Panc1 (cell line): ENCODE results near the gene ZNF79. TPM values are rescaled to one million over a fixed set of nuclear protein-coding genes. Genes with fewer than 3 reads are reported as not detected.

Source experiments
- ATAC-seq: fragments of 200-7000 bp; cut with Tn5 transposase; 2 replicates; pipeline ENCODE4 v1.9.1; 2020; ENCODE audit warnings: mild to moderate bottlenecking, moderate library complexity
- BruUV-seq: library from RNA; stranded (reverse); fragments of 400-500 nt; replicated peaks from 2 replicates; lab custom pipeline; 2021; lab: Mats Ljungman, UMichigan
- CTCF ChIA-PET: fragments of 300-600 bp; sonication (Branson Sonifier 250); formaldehyde crosslinking; loops from one replicate; lab custom pipeline; 2022; ENCODE audit warnings: antibody characterized with exemption; lab: Charles Lee
- POLR2A ChIA-PET: fragments of 300-600 bp; sonication (Branson Sonifier 250); formaldehyde crosslinking; loops from one replicate; lab custom pipeline; 2022; ENCODE audit warnings: antibody characterized with exemption; lab: Charles Lee
- DNase-seq: peaks from one replicate; pipeline ENCODE4 v3.0.0-alpha.2; 2010; ENCODE audit warnings: low read depth, low spot score
- H3K27ac ChIP-seq: 2 replicates; pipeline ENCODE4 v1.5.1; 2011; ENCODE audit warnings: mild to moderate bottlenecking, low read length, inconsistent platforms
- H3K27me3 ChIP-seq: fragments of 200-500 bp; sonication (Bioruptor generic); 2 replicates; pipeline ENCODE4 v1.6.0; 2014; ENCODE audit warnings: low read length, inconsistent platforms; ENCODE audit not compliant: control insufficient read depth, insufficient read depth
- H3K36me3 ChIP-seq: fragments of 200-500 bp; sonication (Bioruptor generic); 2 replicates; pipeline ENCODE4 v1.5.1; 2014; ENCODE audit warnings: inconsistent platforms, mild to moderate bottlenecking, low read length, moderate library complexity; ENCODE audit not compliant: control insufficient read depth, insufficient read depth
- H3K4me1 ChIP-seq: 2 replicates; pipeline ENCODE4 v1.5.1; 2011; ENCODE audit warnings: inconsistent platforms, mild to moderate bottlenecking, low read length, moderate library complexity; ENCODE audit not compliant: control insufficient read depth, insufficient read depth
- H3K4me3 ChIP-seq, 2 experiments: 2 replicates each; pipeline ENCODE4 v1.5.1; 2011 to 2012; ENCODE audit warnings: low read depth in 2 of 2, low read length in 2 of 2, mild to moderate bottlenecking in 2 of 2, inconsistent platforms in 1 of 2, moderate library complexity in 1 of 2
- H3K9me3 ChIP-seq: fragments of 200-500 bp; sonication (Bioruptor generic); 2 replicates; pipeline ENCODE4 v1.5.1; 2014; ENCODE audit warnings: low read depth, mild to moderate bottlenecking, inconsistent platforms, low read length, moderate library complexity; ENCODE audit not compliant: control insufficient read depth, insufficient read depth
- POLR2AphosphoS5 ChIP-seq: IDR thresholded peaks from 2 replicates; pipeline ENCODE4 v1.6.1; 2012; ENCODE audit warnings: mild to moderate bottlenecking, low read depth, low read length, moderate library complexity
- SIN3A ChIP-seq: IDR thresholded peaks from 2 replicates; pipeline ENCODE4 v1.6.1; 2012; ENCODE audit warnings: low read depth, mild to moderate bottlenecking, low read length, moderate library complexity, borderline replicate concordance; ENCODE audit not compliant: insufficient read depth
- TCF7L2 ChIP-seq: IDR thresholded peaks from 2 replicates; pipeline ENCODE4 v1.6.1; 2011; ENCODE audit warnings: mild to moderate bottlenecking, low read depth, low read length, inconsistent platforms
- in situ Hi-C: cut with HindIII; loops from 2 replicates; pipeline ENCODE4 v1.10.0; 2016; ENCODE audit warnings: low sequenced_read_pairs, low pct_unique_long_range_greater_than_20kb
- intact Hi-C: fragments of 100-400 bp; cut with micrococcal nuclease; formaldehyde crosslinking; loops from one replicate; pipeline ENCODE4 v1.10.0; 2022; ENCODE audit not compliant: unreplicated experiment
- total RNA-seq: library from RNA; stranded (reverse); gene quantifications from one replicate; pipeline ENCODE4 v1.2.1, GENCODE V29; 2021; ENCODE audit not compliant: unreplicated experiment
- TF ChIP-seq, protein P1 (sequence below), 2 experiments: IDR thresholded peaks; 2 replicates each; pipeline ENCODE4 v1.6.1; 2011 to 2012; ENCODE audit warnings: low read depth in 2 of 2, control low read depth in 1 of 2, low read length in 1 of 2, mild to moderate bottlenecking in 1 of 2, moderate library complexity in 1 of 2; ENCODE audit not compliant: insufficient read depth in 1 of 2
- TF ChIP-seq, protein P2 (sequence below): fragments of 450-650 bp; IDR thresholded peaks from 2 replicates; pipeline ENCODE4 v1.5.1; 2017; ENCODE audit warnings: mild to moderate bottlenecking

Gene ZNF79
- total RNA-seq, 1 experiment from 2014 or later, result 5.4 TPM

DNA sequence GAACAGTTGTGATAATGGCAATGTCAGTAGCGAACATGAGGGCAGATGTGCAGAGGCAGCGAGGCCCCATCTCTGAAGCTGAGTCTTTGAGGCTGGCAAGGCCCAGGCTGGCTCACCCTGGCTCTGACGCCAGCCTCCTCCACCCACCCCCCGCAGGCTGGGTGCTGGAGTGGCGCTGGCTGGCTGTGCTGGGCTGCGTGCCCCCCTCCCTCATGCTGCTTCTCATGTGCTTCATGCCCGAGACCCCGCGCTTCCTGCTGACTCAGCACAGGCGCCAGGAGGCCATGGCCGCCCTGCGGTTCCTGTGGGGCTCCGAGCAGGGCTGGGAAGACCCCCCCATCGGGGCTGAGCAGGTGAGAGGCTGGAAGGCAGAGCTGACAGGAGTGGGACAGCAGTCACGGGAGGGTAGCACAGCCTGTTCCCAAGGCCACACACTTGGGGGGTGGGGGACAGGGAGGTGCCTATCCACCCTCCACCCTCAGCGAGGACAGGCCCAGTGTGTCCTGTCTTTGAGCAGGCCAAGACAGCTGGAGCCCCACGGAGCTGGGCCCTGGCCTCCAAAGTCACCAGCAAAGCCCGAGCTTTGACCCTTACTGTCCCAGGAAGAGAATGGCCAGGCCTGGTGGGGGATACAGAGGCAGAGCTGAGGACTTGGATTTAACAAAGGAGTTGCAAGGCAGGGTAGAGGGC lies 21.6 kb upstream of the ZNF79 start:
- Histone ChIP-seq H3K4me1 (peaks cover 17% of the 10 kb centered on the region), H3K27me3 (no peaks in the 10 kb centered on the region), H3K4me3 (no peak overlapping the region), H3K36me3 (no peaks in the 10 kb centered on the region; the same call in 1 of the 2 replicates), H3K27ac (no peak overlapping the region), H3K9me3 (no peaks in the 10 kb centered on the region)
- ATAC-seq (no peak), DNase-seq (no peak)
- TF ChIP-seq TCF7L2 (no peak), POLR2AphosphoS5 (no peak), SIN3A (no peak)
- TF ChIP-seq, protein P1, sequence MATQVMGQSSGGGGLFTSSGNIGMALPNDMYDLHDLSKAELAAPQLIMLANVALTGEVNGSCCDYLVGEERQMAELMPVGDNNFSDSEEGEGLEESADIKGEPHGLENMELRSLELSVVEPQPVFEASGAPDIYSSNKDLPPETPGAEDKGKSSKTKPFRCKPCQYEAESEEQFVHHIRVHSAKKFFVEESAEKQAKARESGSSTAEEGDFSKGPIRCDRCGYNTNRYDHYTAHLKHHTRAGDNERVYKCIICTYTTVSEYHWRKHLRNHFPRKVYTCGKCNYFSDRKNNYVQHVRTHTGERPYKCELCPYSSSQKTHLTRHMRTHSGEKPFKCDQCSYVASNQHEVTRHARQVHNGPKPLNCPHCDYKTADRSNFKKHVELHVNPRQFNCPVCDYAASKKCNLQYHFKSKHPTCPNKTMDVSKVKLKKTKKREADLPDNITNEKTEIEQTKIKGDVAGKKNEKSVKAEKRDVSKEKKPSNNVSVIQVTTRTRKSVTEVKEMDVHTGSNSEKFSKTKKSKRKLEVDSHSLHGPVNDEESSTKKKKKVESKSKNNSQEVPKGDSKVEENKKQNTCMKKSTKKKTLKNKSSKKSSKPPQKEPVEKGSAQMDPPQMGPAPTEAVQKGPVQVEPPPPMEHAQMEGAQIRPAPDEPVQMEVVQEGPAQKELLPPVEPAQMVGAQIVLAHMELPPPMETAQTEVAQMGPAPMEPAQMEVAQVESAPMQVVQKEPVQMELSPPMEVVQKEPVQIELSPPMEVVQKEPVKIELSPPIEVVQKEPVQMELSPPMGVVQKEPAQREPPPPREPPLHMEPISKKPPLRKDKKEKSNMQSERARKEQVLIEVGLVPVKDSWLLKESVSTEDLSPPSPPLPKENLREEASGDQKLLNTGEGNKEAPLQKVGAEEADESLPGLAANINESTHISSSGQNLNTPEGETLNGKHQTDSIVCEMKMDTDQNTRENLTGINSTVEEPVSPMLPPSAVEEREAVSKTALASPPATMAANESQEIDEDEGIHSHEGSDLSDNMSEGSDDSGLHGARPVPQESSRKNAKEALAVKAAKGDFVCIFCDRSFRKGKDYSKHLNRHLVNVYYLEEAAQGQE (IDR thresholded peaks at IDR 0.05; ENCODE audit: insufficient read depth in 1 of 2, low read depth in 2 of 2, low read length in 1 of 2), result no peak
- TF ChIP-seq, protein P2, sequence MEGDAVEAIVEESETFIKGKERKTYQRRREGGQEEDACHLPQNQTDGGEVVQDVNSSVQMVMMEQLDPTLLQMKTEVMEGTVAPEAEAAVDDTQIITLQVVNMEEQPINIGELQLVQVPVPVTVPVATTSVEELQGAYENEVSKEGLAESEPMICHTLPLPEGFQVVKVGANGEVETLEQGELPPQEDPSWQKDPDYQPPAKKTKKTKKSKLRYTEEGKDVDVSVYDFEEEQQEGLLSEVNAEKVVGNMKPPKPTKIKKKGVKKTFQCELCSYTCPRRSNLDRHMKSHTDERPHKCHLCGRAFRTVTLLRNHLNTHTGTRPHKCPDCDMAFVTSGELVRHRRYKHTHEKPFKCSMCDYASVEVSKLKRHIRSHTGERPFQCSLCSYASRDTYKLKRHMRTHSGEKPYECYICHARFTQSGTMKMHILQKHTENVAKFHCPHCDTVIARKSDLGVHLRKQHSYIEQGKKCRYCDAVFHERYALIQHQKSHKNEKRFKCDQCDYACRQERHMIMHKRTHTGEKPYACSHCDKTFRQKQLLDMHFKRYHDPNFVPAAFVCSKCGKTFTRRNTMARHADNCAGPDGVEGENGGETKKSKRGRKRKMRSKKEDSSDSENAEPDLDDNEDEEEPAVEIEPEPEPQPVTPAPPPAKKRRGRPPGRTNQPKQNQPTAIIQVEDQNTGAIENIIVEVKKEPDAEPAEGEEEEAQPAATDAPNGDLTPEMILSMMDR, result no peak
- intact Hi-C loops (no loop called here), in situ Hi-C loops (no loop called here)
- ChIA-PET POLR2A (interaction anchor here (0.6 kb wide), 1 partner anchor 51 kb away, joined by 3 read pairs; no protein-coding TSS in a partner anchor), CTCF (no interaction called here)
- BruUV-seq, result no TSS peak

DNA sequence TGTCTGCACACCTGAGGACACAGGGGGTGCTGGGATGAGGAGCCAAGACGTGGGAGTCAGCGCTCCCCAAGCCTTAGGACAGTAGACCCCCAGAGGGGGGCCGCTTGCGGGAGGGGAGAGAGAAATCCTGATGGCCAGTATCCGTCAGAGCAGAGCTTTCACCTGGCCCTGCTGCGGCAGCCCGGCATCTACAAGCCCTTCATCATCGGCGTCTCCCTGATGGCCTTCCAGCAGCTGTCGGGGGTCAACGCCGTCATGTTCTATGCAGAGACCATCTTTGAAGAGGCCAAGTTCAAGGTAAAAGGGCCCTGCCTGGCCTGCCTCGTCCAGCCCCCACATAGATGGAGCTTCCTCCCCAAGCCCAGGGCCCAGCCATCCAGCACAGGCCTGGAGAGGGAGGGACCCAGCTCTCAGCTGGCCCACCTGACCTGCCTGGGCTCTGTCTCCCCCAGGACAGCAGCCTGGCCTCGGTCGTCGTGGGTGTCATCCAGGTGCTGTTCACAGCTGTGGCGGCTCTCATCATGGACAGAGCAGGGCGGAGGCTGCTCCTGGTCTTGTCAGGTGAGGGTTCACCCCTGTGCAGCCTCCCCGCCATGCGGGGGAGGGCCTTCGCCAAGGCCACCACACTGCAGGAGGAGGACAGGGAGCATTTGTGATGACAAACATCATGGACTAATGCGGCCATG lies 20.5 kb upstream of the ZNF79 start:
- intact Hi-C loops (no loop called here), in situ Hi-C loops (no loop called here)
- Histone ChIP-seq H3K9me3 (no peaks in the 10 kb centered on the region), H3K4me3 (no peak overlapping the region), H3K27me3 (no peaks in the 10 kb centered on the region), H3K36me3 (no peaks in the 10 kb centered on the region; the same call in 1 of the 2 replicates), H3K27ac (no peak overlapping the region), H3K4me1 (peaks cover 15% of the 10 kb centered on the region)
- TF ChIP-seq POLR2AphosphoS5, result no peak
- no peak for TF ChIP-seq TCF7L2
- TF ChIP-seq, protein P2, result no peak
- TF ChIP-seq SIN3A, result no peak
- TF ChIP-seq, protein P1 (IDR thresholded peaks at IDR 0.05; ENCODE audit: insufficient read depth in 1 of 2, low read depth in 2 of 2, low read length in 1 of 2), result no peak
- DNase-seq, result no peak
- CTCF ChIA-PET, result no interaction called here
- POLR2A ChIA-PET, result interaction anchor here (0.6 kb wide), 1 partner anchor 53 kb away, joined by 3 read pairs; no protein-coding TSS in a partner anchor
- no peak for ATAC-seq
- no TSS peak for BruUV-seq
